Measurements from ENCODE around the gene ZNF454.
A peak's percentile ranks its signal among the peaks of the same experiment; 100 is the strongest.

ZNF454 gene

GRCh38 chr5:178940569-178941360 is at the start of gene ZNF454:
Gene ZNF454 (plus strand): TSS chr5:178941198. CDS start chr5:178942792, 1,594 bp downstream.
- peak; percentile 93 for DNase-seq

GRCh38 chr5:178895615-178896571 is 45.1 kb upstream of the ZNF454 start, which contains the start of gene ZFP2:
Gene ZFP2 (plus strand): TSS chr5:178895913. CDS start chr5:178931314, 35,401 bp downstream.
- peak; percentile 20 for DNase-seq

DNA sequence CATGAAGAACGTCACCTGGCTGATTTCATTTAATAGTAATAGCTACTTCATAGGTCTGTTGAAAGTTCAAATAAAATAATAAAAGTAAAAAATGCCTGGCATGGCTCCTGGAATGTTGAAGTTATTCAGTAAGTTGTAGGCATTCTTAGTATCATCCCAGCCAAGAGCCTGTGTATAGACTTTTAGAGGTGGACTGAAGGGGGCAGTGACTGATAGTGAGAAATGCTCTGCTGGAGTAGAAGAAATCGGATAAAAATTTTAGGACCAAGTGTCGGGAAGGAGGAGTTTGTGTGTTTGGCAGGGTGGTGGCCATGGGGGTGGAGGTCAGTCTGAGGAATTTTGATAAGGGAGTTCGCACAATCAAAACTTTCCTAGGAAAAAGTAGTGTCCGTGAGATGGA is 41.7 kb upstream of the ZNF454 start:
- no peak for DNase-seq

DNA sequence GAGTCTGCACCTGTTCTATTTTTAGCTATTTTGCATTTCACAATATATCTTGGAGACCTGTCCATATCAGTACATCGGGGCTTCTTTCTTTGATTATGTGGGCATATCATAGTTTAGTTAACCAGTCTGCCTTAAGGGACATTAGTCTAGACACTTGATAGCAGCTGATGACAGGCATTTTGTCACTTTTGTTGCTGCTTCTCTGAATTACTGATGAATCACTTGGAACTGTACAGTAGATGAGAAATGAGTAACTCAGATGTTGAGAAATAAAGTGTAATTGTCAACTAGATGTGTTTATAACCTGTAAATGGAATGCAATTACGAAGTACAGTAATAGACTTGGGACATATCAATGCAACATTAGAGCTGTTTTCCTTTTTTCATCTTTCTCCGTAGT is 38.1 kb upstream of the ZNF454 start:
- no peak for DNase-seq

GRCh38 chr5:178931846-178932760 is 8.9 kb upstream of the ZNF454 start:
- no peak for DNase-seq

- DNase-seq, result peak; percentile 0
Observed at GRCh38 chr5:178941361-178941760, 363 bp downstream of the ZNF454 start.

DNA sequence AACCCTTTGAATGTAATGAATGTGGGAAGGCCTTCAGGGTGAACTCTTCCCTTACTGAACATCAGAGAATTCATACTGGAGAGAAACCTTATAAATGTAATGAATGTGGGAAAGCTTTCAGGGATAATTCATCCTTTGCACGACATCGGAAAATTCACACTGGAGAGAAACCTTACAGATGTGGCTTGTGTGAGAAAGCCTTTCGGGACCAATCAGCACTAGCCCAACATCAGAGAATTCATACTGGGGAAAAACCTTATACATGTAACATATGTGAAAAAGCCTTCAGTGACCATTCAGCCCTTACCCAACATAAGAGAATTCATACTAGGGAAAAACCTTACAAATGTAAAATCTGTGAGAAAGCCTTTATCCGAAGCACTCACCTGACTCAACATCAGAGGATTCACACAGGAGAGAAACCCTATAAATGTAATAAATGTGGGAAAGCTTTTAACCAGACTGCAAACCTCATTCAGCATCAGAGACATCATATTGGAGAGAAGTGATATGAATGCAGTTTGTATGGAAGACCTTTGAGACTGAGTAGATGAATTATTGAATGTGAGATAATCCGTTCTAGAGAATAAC is 24.6 kb downstream of the ZNF454 start:
- no peak for DNase-seq

DNA sequence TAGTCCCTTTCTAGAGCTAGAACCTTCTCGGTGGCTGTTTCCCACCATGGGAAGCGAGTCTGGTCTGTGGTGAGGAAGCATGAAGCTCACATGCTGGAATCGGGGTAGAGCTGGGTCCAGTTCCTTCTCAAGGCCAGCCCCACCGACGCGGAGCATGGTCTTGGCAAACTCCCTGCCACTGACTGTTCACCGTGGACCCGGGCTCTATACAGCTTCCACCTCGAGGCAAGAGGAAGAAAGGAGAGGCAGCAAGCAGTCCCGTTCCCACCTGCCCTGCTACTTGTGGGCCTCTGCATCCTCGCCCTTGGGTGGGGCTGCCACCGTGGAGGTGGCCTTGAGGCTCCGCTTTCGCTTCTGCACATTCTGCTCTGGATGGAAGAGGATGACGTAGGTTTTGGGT is 40.4 kb downstream of the ZNF454 start:
- DNase-seq, result no peak

DNA sequence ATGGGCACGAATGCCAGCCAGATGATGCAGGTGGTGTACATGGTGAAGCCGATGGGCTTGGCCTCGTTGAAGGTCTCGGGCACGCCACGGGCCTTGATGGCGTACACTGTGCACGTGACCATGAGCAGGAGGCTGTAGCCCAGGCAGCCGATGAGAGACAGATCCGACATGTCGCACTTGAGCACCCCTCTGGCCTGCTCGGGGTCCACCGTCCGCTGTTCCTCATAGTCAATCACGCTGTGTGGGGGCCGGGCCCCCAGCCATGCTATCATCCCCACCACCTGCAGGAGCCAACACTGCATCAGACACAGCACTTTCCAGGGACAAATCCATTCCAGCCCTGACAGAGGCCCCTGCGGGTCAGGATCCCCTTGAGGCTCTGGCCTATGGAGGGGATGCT is 41.9 kb downstream of the ZNF454 start:
- no peak for DNase-seq

DNA sequence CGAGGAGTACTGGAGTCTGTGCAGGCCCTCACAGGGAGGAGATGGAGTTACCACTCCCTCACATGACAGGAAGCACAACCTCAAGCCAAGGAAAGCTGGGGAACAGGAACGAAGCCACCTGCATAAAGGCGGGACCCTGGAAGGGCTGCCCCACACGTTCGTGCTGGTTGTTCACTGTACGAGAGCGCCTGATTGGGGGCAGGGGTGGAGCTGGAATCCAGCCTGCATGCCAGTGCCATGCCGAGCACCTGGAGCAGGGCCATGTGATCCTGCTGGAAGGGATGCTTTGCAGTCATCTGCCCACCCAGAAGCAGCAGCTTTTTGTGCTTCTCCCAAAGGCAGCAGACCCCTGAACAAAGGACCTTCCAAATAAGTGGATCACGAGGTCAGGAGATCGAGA is 42.7 kb downstream of the ZNF454 start:
- DNase-seq, result no peak

GRCh38 chr5:178984145-178985072 is 43.4 kb downstream of the ZNF454 start:
- DNase-seq, result no peak

- DNase-seq, result no peak
Observed at GRCh38 chr5:178986326-178986960, 45.4 kb downstream of the ZNF454 start.

DNA sequence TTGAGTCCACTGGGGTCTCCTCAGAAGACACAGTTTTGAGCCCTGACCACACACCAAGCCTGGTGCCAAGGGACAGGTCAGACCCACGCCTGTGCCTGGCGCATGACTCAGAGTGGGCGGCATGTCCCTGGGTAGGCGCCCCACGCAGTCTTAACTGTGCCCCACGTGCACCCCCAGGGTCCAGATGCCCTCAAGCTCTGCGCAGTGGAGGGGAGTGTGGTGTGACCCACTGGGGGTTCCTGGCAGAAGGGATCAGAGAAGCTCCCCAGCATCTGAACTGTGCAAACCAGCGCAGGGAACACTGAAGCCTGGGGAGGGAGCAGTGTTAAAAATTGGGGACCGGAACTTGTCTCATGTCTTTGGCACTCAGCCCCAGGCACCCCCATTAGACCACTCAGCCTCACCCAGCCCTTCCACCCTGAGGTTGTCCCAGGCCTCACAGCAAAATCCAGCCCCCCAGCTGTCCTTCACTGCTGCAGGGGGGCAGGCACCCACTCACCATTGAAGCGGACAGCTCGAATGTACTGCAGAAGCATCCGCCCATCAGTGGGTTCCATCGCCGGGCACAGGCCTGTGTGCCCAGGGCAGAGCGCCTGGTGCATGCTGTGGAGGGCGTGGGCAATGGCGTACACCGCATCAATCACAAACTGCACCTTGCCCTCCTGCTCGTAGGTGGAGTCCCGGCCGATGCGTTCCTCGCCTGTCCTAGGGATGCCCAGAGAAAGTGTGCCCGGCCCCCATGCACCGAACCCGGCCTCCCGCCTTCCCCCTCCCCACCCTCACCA is 47.6 kb downstream of the ZNF454 start:
- DNase-seq, result no peak

DNA sequence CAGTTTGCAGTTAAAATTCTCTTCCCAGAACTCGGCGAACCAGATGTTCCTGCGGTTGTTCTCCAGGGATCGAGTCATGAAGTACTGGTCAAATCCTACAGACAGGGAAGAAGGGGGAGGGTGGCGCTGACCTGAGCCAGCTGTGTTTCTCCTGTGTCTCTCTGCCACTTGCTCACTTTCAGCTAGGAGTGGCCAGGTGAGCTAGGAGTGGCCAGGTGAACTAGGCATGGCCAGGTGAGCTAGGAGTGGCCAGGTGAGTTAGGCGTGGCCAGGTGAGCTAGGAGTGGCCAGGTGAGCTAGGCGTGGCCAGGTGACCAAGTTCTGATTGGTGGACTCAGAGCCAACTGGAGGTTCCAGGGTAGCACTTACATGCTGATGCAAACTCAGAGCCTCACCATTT is 48.3 kb downstream of the ZNF454 start:
- no peak for DNase-seq

DNA sequence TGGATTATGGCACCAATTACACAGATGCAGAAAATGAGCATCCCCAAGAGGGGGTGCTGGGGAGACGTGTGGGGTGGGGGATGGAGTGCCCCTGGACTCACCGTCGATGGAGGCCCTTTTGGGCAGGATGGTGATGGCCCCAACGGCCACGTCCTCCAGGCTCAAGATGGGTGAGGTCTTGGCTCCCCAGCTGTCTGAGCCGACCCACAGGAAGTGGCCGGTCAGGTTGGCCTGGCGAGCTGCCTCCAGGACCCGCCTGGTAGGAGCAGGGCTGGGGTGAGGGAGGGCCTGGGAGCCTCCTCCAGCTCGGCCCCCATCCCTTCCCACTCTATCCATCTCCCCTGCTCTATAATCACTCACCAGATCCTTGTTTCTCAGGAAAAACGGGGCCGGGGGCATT is 49.5 kb downstream of the ZNF454 start:
- DNase-seq, result no peak

GRCh38 chr5:178991190-178992145 is 50.5 kb downstream of the ZNF454 start:
- no peak for DNase-seq

DNA sequence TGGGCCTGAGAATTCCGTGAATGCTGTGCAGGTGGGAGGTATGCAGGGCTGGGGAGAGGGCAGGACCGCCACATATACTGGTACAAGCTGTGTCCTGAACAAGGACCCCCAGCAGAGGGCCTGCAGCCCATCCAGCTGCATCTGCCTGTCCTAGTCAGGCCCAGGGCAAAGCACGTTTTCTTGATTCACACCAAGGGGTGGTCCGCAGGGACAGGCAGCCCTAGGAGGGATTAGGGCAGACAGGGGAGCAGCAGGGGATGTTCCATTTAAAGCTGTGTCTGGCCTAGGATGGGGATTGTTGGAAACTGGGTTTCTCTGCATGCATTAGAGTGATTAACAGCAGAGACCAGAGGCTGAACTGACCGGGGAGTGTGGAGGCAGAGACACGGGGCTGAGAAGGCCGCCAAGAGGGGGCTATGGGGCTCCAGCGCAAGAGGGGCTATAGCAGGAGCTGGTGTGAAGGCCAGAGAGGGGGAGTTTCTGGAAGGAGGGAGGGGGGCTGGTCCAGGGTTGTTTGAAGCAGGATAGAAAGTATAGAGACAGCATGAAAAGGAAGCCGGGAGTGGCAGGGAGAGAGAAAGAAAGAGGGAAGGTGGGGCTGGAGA is 51.4 kb downstream of the ZNF454 start:
- no peak for DNase-seq

- no peak for DNase-seq
Observed at GRCh38 chr5:178993236-178993765, 52.3 kb downstream of the ZNF454 start.
